Measurements from ENCODE around the gene HS6ST1. TPM values are rescaled to one million over a fixed set of nuclear protein-coding genes. Genes with fewer than 3 reads are reported as not detected.

The HS6ST1 gene
- total RNA-seq, result 10 to 100 TPM; 20.5 to 43.6 (median 32.1) TPM

DNA sequence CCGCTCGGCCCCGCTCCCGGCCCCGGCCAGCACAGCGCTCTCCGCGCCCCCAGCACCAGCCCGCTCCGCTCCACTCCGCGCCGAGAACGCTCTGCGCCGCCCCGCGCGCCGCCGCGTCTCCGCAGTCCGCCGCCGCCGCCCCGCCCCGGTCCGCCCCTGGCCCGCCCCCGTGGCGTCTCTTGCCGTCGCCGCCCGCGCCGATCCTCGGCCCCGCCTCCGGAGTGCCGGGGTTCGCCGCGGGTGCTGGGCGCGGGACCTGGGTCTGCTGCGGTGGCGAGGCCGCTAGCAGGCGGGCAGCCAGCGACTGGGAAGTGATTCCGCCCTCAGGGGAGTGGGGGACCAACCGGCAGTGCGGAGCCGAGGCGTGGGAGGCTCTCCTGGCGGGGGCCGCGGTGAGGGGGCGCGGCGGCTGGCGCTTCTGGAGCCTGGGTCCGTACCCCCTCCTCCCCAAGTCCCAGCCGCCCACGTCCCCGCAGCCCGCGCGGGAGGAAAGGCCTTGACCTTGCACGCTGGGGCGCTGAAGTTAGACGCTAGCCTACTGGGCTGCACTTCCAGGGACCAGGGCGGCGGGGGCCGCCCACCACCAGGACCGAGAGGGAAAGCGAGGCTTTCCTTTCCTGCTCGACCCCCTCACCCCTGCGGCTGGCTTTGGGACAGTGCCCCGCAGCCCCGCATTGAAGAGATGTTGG is at the start of gene HS6ST1:
TSS of gene HS6ST1 (minus strand) at position 93 of the 689 bp plus-strand sequence. CDS start 305 bp downstream, outside the sequence.
- H3K4me3 ChIP-seq, result peak within 1 kb of the TSS; percentile 83 to 89
- no peaks in the 10 kb centered on the region for H3K27me3 ChIP-seq
- peaks cover 0 to 6% of the 10 kb centered on the region in 2 donors for H3K36me3 ChIP-seq
- no peaks in the 10 kb centered on the region for H3K9me3 ChIP-seq
- TF ChIP-seq POLR2AphosphoS5 (IDR thresholded peaks at IDR 0.05), result no peak
- TF ChIP-seq POLR2A (IDR thresholded peaks at IDR 0.05), result peak; percentile 29 to 79
- TF ChIP-seq EP300 (IDR thresholded peaks at IDR 0.05), result no peak
- TF ChIP-seq CTCF (IDR thresholded peaks at IDR 0.05), result peak in 1 of 4 experiments; percentile 18
- WGBS, 2 donors (ENCODE audit: low coverage in 1 of 2), result 0% methylated on average over 3 of the region's 84 CpGs; no CpG with 5 or more reads in 1 of the 2 donors
- ATAC-seq, result peak; percentile 86
- H3K4me1 ChIP-seq, result peaks cover 0 to 73% (median 29%) of the 10 kb centered on the region in 3 donors
- peak within 1 kb of the TSS in 3 of 4 donors; percentile 66 to 75 (median 71) for H3K27ac ChIP-seq

GRCh38 chr2:128367601-128368359 is 49.1 kb upstream of the HS6ST1 start:
- no peaks in the 10 kb centered on the region for H3K27me3 ChIP-seq
- no peak overlapping the region for H3K4me3 ChIP-seq
- no peak overlapping the region for H3K27ac ChIP-seq
- peaks cover 0 to 13% (median 5%) of the 10 kb centered on the region in 3 donors for H3K4me1 ChIP-seq
- TF ChIP-seq POLR2A (IDR thresholded peaks at IDR 0.05) (no peak), POLR2AphosphoS5 (IDR thresholded peaks at IDR 0.05) (no peak), CTCF (IDR thresholded peaks at IDR 0.05) (no peak), EP300 (IDR thresholded peaks at IDR 0.05) (no peak)
- no peak for ATAC-seq
- H3K36me3 ChIP-seq, result no peaks in the 10 kb centered on the region
- no peaks in the 10 kb centered on the region for H3K9me3 ChIP-seq
- whole genome bisulfite sequencing, 2 donors (ENCODE audit: low coverage in 1 of 2), result 80% methylated on average over 1 of the region's 23 CpGs; no CpG with 5 or more reads in 1 of the 2 donors

DNA sequence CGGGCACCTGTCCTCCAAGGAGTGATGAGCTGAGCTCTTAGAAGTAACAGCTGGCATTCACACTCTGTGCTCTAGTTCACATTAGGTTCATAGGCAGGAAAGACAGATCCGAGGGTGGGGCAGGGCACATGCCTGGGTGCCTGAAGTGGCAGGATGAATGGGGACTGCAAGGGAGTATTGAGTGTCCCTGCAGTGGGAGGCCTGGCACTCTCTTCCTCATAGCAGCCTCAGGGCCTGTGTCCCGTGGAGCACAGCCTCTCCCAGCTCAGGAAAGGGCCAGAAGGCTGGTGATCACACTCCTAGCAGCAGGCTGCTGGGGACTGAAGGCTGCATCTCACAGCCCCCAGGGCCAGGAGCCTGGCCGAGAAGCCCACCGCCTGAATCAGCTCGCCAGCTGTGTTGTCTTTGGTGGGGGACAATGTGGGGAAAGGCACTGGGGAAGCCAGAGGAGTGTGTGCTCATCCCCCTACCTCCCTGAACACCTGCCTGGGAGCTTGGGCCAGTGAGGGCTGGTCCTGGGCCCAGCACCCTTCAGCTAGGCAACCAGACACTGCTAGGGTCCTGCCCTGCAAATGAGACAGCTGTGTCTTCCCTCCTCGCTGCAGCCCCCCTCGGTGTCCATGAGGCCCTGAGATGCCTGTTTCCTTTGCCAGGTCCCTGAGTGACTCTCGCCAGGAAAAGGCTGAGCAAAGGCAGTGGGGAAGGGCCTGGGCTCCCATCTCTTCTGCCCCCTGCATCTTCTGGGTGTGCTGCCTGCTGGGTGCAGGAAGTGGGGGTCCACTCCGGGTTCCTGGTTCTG is 48.2 kb upstream of the HS6ST1 start:
- ATAC-seq, result no peak
- Histone ChIP-seq H3K4me3 (no peak overlapping the region), H3K27me3 (no peaks in the 10 kb centered on the region), H3K27ac (no peak overlapping the region), H3K36me3 (no peaks in the 10 kb centered on the region), H3K9me3 (no peaks in the 10 kb centered on the region), H3K4me1 (peaks cover 0 to 22% (median 11%) of the 10 kb centered on the region in 3 donors)
- 75% methylated on average over 1 of the region's 10 CpGs; no CpG with 5 or more reads in 1 of the 2 donors for WGBS, 2 donors (ENCODE audit: low coverage in 1 of 2)
- TF ChIP-seq POLR2A (IDR thresholded peaks at IDR 0.05) (no peak), EP300 (IDR thresholded peaks at IDR 0.05) (no peak), CTCF (IDR thresholded peaks at IDR 0.05) (no peak), POLR2AphosphoS5 (IDR thresholded peaks at IDR 0.05) (no peak)

DNA sequence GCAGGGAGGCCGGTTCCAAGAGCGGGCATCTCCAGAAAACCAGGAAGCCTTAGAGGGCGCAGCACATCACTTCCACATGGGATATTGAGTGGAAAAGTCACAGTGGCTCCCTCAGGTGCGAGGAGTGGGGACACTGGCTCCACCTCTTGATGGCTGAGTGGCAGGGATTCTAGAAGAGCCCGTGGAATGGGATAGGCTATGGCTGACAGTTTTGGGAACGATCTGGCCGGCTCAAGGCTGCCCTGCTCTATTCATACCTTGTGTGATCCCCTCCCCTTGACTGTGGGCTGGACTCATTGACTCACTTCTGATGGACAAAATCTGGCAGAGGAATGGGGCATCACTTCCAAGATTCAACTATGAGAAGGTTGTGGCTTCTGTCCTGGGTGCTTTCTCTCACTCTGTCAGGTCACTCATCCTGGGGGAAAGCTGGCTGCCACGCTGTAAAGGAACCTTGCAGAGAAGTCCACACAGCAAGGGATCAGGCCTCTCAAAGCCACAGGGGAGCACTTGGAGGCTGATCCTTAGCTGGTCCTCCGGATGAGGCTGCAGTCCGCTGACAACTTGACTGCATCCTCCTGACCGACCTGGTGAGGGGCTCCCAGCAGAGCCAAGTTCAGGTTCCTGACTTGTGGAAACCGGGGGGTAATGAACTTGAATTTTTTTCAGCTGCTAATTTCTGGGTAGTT is 46.7 kb upstream of the HS6ST1 start:
- Histone ChIP-seq H3K4me1 (peaks cover 0 to 25% (median 11%) of the 10 kb centered on the region in 3 donors), H3K36me3 (no peaks in the 10 kb centered on the region), H3K27ac (no peak overlapping the region), H3K9me3 (no peaks in the 10 kb centered on the region), H3K27me3 (no peaks in the 10 kb centered on the region), H3K4me3 (no peak overlapping the region)
- no peak for ATAC-seq
- WGBS, 2 donors (ENCODE audit: low coverage in 1 of 2), result 83 to 86% methylated on average over 4 to 5 of the region's 12 CpGs
- TF ChIP-seq POLR2AphosphoS5 (IDR thresholded peaks at IDR 0.05) (no peak), EP300 (IDR thresholded peaks at IDR 0.05) (no peak), POLR2A (IDR thresholded peaks at IDR 0.05) (no peak), CTCF (IDR thresholded peaks at IDR 0.05) (no peak)

Measured in gastroesophageal sphincter (tissue), 4 donors.